Duodenal mucosa (tissue), 2 donors: Measurements from ENCODE around the gene MDFIC.

Source experiments
- H3K27ac ChIP-seq: one replicate; pipeline ENCODE4 v1.7.0; 2013; ENCODE audit warnings: low read depth, low read length
- H3K27me3 ChIP-seq, 2 donors: one replicate each; pipeline ENCODE4 v1.7.0; 2013; ENCODE audit warnings: low read length in 2 of 2, control low read depth in 1 of 2; ENCODE audit not compliant: insufficient read depth in 2 of 2, control insufficient read depth in 1 of 2
- H3K36me3 ChIP-seq, 2 donors: one replicate each; pipeline ENCODE4 v1.7.0; 2013; ENCODE audit warnings: low read length in 2 of 2, control low read depth in 1 of 2; ENCODE audit not compliant: insufficient read depth in 2 of 2, control insufficient read depth in 1 of 2
- H3K4me1 ChIP-seq, 2 donors: one replicate each; pipeline ENCODE4 v1.7.0; 2013; ENCODE audit warnings: low read length in 2 of 2, control low read depth in 1 of 2; ENCODE audit not compliant: insufficient read depth in 2 of 2, control insufficient read depth in 1 of 2
- H3K4me3 ChIP-seq, 2 donors: one replicate each; pipeline ENCODE4 v1.7.0; 2013; ENCODE audit warnings: low read length in 2 of 2, low read depth in 1 of 2
- H3K9ac ChIP-seq, 2 donors: one replicate each; pipeline ENCODE4 v1.7.0; 2013; ENCODE audit warnings: low read length in 2 of 2, low read depth in 1 of 2
- H3K9me3 ChIP-seq, 2 donors: one replicate each; pipeline ENCODE4 v1.7.0; 2013; ENCODE audit warnings: low read length in 2 of 2, control low read depth in 1 of 2; ENCODE audit not compliant: control insufficient read depth in 1 of 2

Gene MDFIC

DNA sequence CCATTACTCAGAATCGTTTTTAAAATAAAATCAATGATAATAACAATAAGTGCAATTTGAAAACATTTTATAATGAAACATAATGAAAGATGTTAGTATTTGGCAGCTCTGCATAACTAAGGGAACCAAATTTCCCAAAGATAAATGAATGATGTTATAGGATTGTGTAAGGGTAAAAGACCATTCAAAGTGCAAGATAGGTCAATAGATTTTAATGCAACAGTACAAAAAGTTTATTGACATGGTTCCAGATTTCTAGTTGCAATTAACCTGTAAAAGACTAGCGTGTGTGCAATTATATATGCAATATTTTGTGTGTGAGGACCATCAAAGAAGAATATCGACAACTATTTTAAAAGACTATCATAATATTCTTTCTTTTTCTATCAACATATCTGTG lies 122.3 kb downstream of the MDFIC start:
- H3K27ac ChIP-seq = no peak overlapping the region
- H3K9me3 ChIP-seq = no peaks in the 10 kb centered on the region
- H3K4me1 ChIP-seq = no peaks in the 10 kb centered on the region
- H3K4me3 ChIP-seq = no peak overlapping the region
- no peaks in the 10 kb centered on the region for H3K27me3 ChIP-seq
- H3K9ac ChIP-seq = no peak overlapping the region
- H3K36me3 ChIP-seq = no peaks in the 10 kb centered on the region

DNA sequence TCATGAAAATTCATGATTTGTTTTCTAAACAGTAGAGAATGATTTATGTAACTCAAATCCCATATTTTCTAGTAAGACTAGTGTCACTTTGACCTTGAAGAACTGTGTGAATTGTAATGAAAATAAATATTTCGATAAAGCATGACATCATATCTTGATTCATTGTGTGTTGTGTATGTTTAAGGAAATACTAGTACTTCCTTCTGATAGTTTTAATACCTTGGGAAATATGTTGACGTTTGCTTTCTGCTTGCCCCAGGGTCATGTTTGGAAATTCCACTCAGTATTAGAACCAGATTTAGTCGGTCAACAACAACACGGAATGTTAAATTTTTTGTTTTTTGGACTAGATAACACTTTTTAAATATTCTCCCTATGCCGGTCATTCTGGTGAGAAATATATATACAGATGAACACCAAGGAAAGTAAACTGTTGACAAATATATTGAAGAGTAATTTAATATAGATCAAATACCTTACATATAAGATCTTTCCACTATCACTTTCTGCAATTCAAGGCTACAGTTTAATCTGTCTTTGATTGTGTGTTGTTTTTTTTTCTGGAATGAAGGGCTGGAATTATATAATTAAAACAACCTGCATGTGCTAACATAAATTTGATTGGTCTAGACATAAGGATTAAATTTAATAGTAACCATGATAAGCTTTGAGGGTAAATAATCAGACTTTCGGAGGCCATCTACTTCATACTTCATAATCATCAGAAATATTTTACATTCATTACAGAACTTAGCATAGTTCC lies 126.2 kb downstream of the MDFIC start:
- no peaks in the 10 kb centered on the region for H3K4me1 ChIP-seq
- no peak overlapping the region for H3K4me3 ChIP-seq
- no peaks in the 10 kb centered on the region for H3K9me3 ChIP-seq
- H3K27ac ChIP-seq = no peak overlapping the region
- H3K27me3 ChIP-seq = no peaks in the 10 kb centered on the region
- no peak overlapping the region for H3K9ac ChIP-seq
- H3K36me3 ChIP-seq = no peaks in the 10 kb centered on the region

DNA sequence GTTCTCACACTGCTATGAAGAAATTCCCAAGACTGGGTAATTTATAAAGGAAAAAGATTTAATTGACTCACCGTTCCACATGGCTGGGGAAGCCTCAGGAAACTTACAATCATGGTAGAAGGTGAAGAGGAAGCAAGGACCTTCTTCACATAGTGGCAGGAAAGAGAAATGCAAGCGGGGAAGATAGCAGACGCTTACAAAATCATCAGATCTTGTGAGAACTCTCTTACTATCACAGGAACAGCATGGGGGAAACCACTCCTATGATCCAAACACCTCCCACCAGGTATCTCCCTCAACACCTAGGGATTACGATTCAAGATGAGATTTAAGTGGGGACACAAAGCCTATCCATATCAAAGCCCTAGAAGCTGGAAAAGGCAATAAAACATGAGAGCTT lies 130.8 kb downstream of the MDFIC start:
- Histone ChIP-seq H3K9ac (no peak overlapping the region), H3K27ac (no peak overlapping the region), H3K9me3 (no peaks in the 10 kb centered on the region), H3K4me1 (no peaks in the 10 kb centered on the region), H3K36me3 (no peaks in the 10 kb centered on the region), H3K27me3 (no peaks in the 10 kb centered on the region), H3K4me3 (no peak overlapping the region)

GRCh38 chr7:115054478-115055065 lies 132.7 kb downstream of the MDFIC start:
- Histone ChIP-seq H3K4me1 (no peaks in the 10 kb centered on the region), H3K9ac (no peak overlapping the region), H3K27me3 (no peaks in the 10 kb centered on the region), H3K36me3 (no peaks in the 10 kb centered on the region), H3K4me3 (no peak overlapping the region), H3K9me3 (no peaks in the 10 kb centered on the region), H3K27ac (no peak overlapping the region)

DNA sequence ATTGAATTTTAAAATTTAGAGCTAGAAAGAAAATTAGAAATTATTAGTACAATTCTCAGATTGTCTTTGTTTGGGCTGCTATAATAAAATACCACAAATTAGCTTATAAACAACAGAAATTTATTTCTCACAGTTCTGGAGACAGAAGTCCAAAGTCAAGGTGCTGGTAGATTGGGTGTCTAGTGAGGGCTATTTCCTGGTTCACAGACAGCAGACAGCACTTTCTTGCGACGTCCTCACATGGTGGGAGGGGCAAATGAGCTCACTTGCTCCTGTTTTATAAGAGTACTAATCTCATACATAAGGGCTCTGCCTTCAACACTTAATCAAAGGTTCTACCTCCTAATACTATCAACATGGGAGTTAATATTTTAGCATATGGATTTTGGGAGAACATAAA lies 134.1 kb downstream of the MDFIC start:
- Histone ChIP-seq H3K4me3 (no peak overlapping the region), H3K27ac (no peak overlapping the region), H3K27me3 (no peaks in the 10 kb centered on the region), H3K4me1 (no peaks in the 10 kb centered on the region), H3K36me3 (no peaks in the 10 kb centered on the region), H3K9me3 (no peaks in the 10 kb centered on the region), H3K9ac (no peak overlapping the region)

DNA sequence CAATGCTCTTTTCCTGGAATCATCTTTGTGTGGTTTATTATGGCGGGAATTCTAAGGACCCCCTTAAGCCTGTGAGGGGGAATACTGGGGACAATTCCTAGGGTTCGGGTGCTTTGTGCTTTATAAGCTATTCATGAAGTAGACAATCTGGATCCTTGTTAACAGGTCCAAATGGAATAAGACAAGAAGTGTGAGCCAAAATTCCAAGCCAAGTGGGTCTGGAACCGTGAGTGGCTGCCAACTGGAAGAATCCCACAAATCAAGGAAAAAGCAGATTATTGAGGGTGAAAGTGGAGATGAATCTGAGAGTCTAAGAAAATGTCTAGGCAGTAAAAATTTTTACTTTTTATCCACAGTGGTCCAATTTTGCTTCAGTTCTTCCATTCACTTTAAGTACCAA lies 136.8 kb downstream of the MDFIC start:
- H3K4me3 ChIP-seq = no peak overlapping the region
- no peak overlapping the region for H3K9ac ChIP-seq
- H3K27me3 ChIP-seq = no peaks in the 10 kb centered on the region
- H3K27ac ChIP-seq = no peak overlapping the region
- H3K36me3 ChIP-seq = no peaks in the 10 kb centered on the region
- no peaks in the 10 kb centered on the region for H3K9me3 ChIP-seq
- H3K4me1 ChIP-seq = no peaks in the 10 kb centered on the region

DNA sequence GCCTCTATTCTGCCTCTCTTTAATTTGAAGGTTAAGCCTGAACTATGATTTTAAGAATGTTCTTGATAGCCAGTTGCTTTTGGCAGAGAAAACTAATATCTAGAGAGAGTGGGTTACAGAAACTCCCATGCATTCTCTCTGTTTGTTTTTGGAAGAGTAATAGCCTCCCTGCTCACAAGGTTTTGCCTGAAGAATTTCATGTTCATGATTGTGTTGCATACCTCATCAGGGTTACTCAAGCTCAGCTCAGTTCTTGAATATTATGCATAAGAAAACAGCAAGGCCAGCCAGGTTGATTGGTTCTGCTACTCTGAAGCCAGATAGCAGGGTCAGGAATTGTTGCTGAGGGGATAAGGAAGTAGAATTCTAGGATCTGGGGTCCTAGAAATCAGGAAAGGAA lies 137.4 kb downstream of the MDFIC start:
- H3K36me3 ChIP-seq = no peaks in the 10 kb centered on the region
- H3K9me3 ChIP-seq = no peaks in the 10 kb centered on the region
- H3K27ac ChIP-seq = no peak overlapping the region
- H3K4me3 ChIP-seq = no peak overlapping the region
- no peaks in the 10 kb centered on the region for H3K4me1 ChIP-seq
- H3K27me3 ChIP-seq = no peaks in the 10 kb centered on the region
- H3K9ac ChIP-seq = no peak overlapping the region

GRCh38 chr7:115060095-115060870 lies 138.4 kb downstream of the MDFIC start:
- Histone ChIP-seq H3K27me3 (no peaks in the 10 kb centered on the region), H3K27ac (no peak overlapping the region), H3K4me1 (no peaks in the 10 kb centered on the region), H3K4me3 (no peak overlapping the region), H3K36me3 (no peaks in the 10 kb centered on the region), H3K9me3 (no peaks in the 10 kb centered on the region), H3K9ac (no peak overlapping the region)

DNA sequence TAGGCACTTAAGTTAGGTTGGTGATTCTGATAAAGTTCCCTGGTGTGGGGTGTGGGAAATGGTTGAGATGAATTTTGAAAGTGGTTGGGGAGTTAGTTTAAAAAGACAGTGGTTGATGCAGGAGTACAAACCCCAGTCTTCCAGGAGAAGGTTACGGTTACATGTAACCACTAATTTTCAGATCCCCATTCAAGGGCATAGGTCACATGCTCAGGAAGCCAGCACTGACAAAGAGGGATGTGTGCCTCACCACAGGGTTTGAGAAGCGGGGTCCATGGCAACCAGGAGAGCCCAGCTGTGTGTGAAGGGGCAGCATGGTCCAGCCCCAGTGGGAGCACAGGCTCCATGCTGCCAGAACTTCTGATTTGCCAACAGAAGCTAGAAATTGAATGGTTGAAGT lies 144.2 kb downstream of the MDFIC start:
- Histone ChIP-seq H3K27me3 (no peaks in the 10 kb centered on the region), H3K9ac (no peak overlapping the region), H3K4me1 (no peaks in the 10 kb centered on the region), H3K4me3 (no peak overlapping the region), H3K9me3 (no peaks in the 10 kb centered on the region), H3K36me3 (no peaks in the 10 kb centered on the region), H3K27ac (no peak overlapping the region)

DNA sequence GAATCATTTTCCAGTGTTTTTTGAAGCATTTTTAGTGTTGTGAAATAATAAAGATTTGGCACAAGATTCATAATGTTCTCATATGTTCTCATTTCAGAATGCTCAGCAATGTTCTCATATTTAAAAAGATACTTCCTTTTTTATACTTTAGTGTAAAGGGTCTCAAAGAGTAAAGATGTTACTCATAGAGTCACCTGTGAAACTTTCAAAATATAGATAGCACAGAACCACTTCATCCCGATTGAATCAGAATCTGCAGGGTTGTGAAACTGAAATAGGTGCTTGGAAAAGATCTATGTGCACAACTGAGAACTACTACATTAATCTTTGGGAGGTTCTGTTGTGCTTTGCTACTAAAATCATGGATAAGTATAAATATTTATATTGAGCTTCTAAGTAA lies 144.7 kb downstream of the MDFIC start:
- H3K27ac ChIP-seq = no peak overlapping the region
- no peak overlapping the region for H3K9ac ChIP-seq
- no peak overlapping the region for H3K4me3 ChIP-seq
- no peaks in the 10 kb centered on the region for H3K4me1 ChIP-seq
- H3K9me3 ChIP-seq = no peaks in the 10 kb centered on the region
- no peaks in the 10 kb centered on the region for H3K27me3 ChIP-seq
- no peaks in the 10 kb centered on the region for H3K36me3 ChIP-seq
